GM19397 (cell line): ENCODE results near the gene SP6.

ENCODE experiments used
- ATAC-seq: cut with Tn5 transposase; IDR thresholded peaks from one replicate; pipeline ENCODE4 v1.9.1; 2021; ENCODE audit warnings: mild to moderate bottlenecking, moderate library complexity; ENCODE audit not compliant: unreplicated experiment

SP6 gene

GRCh38 chr17:47813512-47814031, 37.4 kb downstream of the SP6 start:
- no peak for ATAC-seq

GRCh38 chr17:47813077-47813476, 37.9 kb downstream of the SP6 start:
- ATAC-seq, result no peak

- ATAC-seq, result no peak
Measured at GRCh38 chr17:47812146-47812920, 38.6 kb downstream of the SP6 start.

- ATAC-seq, result no peak
Measured at GRCh38 chr17:47811709-47812108, 39.3 kb downstream of the SP6 start.

- no peak for ATAC-seq
Measured at GRCh38 chr17:47810901-47811635, 39.9 kb downstream of the SP6 start.

GRCh38 chr17:47810200-47810821, 40.7 kb downstream of the SP6 start:
- no peak for ATAC-seq

- ATAC-seq, result no peak
Measured at GRCh38 chr17:47808830-47809480, 42.0 kb downstream of the SP6 start.

- ATAC-seq, result no peak
Measured at GRCh38 chr17:47808036-47808829, 42.7 kb downstream of the SP6 start.

GRCh38 chr17:47807421-47807820, 43.5 kb downstream of the SP6 start:
- ATAC-seq, result no peak

GRCh38 chr17:47806913-47807255, 44.1 kb downstream of the SP6 start:
- ATAC-seq, result no peak

GRCh38 chr17:47806026-47806912, 44.7 kb downstream of the SP6 start:
- ATAC-seq, result no peak

GRCh38 chr17:47804461-47804860, 46.5 kb downstream of the SP6 start:
- ATAC-seq, result no peak

GRCh38 chr17:47803751-47804150, 47.2 kb downstream of the SP6 start:
- no peak for ATAC-seq

- no peak for ATAC-seq
Measured at GRCh38 chr17:47803201-47803600, 47.8 kb downstream of the SP6 start.

GRCh38 chr17:47802341-47803022, 48.5 kb downstream of the SP6 start:
- no peak for ATAC-seq

GRCh38 chr17:47801906-47802305, 49.1 kb downstream of the SP6 start:
- no peak for ATAC-seq

- no peak for ATAC-seq
Measured at GRCh38 chr17:47801176-47801765, 49.7 kb downstream of the SP6 start.

GRCh38 chr17:47800686-47801085, 50.3 kb downstream of the SP6 start:
- ATAC-seq, result no peak

- ATAC-seq, result no peak
Measured at GRCh38 chr17:47797797-47798196, 53.2 kb downstream of the SP6 start.
